HL-60/S4 treated with phorbol 12-myristate 13-acetate at 8.2 ng/mL for 4 days and 3 days (cell line): Measurements from ENCODE around the gene ADGRL3.
"Not testable (repeated sequence)": the region's sequence is repeated elsewhere in the genome, so short reads cannot be mapped to it uniquely, and the experiment has no call there.

Experiments used
- in situ Hi-C: fragments of 300-500 bp; cut with MboI; formaldehyde crosslinking; loops from 2 replicates; pipeline ENCODE4 v1.15.0; 2022; ENCODE audit warnings: low sequenced_read_pairs

The ADGRL3 gene

DNA sequence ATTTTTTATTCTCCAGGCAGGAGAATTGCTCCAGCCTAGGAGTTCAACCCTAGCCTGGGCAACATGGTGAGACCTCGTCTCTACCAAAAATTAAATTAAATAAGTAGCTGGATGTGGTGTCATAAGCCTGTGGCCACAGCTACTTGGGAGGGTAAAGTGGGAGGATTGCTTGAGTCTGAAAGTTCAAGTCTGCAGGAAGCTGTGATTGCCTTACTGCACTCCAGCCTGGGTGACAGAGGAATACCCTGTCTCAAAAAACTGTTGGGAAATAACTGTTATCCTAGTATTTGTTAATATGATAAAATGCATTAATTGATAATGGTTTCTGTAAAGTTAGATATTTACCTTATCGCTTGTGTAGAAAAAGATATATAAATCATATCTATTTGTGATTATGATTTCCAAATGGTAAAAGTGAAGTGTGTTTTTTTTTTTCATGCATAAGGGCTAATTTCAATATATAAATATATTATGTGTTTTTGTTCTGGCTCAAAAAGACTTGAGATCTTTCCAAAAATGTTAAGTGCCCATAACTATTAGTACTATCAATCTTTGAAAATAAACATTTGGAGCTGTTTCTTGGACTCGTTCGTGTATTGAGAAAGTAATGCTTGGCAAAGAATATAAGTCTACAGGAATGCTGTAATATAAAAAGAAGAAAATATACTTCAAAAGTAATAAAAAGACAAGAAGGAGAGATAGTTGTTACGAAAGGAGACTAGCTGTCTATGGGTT is 396.6 kb downstream of the ADGRL3 start:
- in situ Hi-C loops, result no loop called here

DNA sequence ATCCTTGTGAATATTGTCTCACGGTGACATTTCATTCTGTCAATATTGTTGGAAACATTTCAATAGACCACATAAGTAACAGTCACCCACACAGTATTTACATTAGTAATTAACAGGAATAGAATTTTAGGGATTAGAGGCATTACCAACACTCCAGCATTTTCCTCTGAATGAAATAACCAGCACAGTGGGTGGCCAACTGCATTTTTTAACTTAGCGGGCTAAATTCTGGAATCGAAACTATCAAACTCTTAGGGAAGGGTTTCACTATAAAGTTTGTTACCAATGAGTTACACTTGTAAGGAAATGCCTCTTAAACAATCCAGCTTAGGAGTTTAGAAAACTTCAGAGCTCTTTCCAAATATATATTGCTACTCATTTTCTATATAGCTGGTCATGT is 403.0 kb downstream of the ADGRL3 start:
- in situ Hi-C loops, result no loop called here

DNA sequence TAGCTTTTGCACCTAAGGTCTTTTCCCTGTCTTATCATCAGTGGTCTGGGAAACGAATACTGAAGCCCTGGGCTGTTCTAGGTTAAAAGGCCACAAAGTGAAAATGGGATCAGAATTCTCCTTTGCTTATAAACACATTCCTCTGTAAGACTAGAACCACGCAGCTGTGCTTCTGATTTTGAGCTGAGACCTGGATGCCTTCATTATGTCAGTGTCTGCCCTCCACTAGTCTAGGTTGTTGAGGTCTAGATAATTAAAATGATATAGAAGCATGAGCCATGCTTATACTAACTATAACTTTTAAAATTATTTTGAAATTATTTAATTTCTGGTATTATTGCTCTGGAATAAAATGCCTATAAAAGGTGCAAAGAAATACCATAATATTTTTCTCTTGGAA is 403.9 kb downstream of the ADGRL3 start:
- in situ Hi-C loops, result no loop called here

DNA sequence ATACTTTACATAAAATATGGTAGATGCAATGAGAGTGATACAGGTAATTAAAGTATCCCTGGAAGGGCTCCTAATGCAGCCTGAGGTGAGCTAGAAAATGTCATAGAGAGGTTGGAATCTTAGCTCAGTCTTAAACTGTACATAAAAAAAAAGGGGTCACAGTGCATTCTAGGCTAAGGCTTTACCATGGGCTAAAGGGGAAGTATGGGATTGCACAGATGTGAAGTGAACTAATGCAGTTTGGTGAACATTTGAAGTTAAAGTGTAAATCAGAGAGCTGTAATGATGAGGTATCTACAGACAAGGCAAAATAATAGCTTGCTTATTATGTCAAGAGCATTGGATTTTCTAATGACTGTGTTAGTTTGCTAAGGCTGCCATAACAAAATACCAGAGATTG is 405.9 kb downstream of the ADGRL3 start:
- in situ Hi-C loops, result no loop called here

DNA sequence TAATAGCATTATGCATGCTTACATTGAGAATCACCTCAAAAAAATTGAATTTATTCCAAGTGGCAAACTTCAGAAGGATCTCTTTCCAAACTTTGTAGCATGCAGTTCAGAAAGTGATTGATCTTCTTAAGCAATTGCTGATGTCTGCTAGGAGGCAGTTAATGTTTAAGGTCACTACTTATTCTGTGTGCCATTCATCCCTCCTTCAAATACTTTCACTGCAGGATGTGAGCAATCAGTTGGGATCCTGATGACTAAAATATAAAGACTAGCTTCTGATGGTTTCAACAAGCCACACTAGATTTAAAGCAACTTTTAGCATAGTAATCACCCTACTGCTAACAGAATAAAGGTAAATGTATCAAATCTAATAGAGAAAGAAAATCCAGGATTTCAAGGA is 414.1 kb downstream of the ADGRL3 start:
- in situ Hi-C loops, result no loop called here

DNA sequence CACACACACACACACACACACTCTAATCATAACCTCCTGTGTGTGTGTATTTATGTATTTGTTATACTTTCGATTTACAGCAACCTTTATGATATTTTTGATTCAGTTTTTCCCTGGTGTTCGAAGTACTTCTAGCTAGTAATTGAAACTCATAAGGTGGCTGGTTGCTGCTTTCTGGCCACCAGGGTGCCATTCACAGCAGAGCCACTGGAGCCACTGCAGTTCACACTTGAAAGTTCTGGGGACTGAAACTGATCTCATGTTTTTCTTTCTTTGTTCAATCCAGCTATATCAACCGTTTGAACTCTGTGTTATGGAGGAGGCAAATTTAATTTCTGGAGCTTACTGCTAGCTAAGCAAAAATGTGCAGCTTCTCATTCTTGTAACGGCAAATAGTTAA is 419.4 kb downstream of the ADGRL3 start:
- in situ Hi-C loops, result no loop called here

DNA sequence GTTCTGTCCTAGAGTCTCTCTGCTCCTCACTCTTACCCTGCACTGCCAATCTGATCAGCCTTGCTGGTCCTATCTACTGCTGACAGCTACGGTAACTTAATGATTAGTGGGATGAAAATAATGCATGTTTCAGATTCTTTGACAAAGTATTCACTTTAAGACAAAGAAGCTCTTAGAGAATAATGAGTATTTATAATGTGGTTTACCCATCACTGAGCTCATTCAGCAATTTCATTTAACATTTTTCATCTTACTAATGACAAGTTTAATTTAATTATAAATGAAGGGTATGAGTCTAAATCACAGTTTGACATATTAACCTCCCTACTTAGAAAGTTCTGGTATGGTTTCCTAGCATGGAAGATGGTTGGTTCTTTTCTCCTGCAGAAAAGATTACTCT is 428.2 kb downstream of the ADGRL3 start:
- in situ Hi-C loops, result no loop called here

DNA sequence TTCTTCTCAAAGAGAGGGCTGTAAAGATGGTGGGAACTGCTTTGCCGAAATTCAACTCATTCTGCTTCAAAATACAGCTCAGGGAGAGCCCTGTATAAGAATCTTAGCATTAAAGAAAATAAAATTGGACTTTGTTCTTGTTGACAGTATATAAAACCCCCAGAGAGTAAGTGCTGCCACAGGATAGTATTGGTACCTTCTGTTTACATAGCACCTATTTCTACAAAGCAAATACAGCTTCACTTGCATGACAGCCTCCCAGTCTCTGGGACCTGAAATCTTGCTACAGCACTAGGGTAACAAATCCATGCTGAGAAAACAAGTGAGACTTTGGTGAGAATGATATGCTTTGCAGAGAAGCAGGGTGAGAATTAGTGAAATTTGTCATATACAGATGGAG is 428.6 kb downstream of the ADGRL3 start:
- in situ Hi-C loops, result no loop called here

DNA sequence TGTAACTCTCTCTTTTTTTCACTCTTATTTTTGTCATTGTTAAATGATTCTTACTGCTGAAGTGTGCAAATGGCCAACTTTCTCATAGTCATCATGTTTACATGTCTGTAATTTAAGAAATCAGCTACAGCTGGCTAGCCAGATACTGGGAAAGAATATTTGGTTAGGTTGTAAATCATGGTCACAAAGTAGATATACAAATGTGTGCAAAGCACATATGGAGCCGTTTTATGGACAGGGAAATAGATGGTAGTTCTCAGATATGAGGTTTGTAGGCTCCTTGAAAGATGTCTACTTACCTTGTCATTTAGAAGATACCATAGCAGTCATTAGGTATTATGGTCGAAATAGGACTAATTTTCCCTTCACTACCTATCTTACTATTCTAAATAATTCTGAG is 430.4 kb downstream of the ADGRL3 start:
- in situ Hi-C loops, result no loop called here

DNA sequence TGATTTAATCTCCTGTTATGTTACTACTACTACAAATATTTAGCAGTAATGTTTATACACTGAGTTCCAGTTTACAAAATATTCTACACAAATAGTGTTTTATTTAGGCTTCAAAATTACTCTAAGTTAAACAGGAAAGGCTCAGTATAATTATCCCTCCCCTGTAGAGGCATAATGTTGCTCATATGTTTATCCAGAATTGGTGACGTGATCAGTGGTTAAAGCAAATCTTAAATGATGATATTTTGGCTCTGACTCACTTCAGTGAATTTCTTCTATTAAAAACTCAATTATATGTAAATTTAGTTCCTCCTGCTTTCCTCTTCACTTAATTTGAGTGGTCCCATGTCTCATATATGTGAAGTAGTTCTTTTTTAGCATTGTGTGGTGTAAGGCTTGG is 438.5 kb downstream of the ADGRL3 start:
- in situ Hi-C loops, result no loop called here

DNA sequence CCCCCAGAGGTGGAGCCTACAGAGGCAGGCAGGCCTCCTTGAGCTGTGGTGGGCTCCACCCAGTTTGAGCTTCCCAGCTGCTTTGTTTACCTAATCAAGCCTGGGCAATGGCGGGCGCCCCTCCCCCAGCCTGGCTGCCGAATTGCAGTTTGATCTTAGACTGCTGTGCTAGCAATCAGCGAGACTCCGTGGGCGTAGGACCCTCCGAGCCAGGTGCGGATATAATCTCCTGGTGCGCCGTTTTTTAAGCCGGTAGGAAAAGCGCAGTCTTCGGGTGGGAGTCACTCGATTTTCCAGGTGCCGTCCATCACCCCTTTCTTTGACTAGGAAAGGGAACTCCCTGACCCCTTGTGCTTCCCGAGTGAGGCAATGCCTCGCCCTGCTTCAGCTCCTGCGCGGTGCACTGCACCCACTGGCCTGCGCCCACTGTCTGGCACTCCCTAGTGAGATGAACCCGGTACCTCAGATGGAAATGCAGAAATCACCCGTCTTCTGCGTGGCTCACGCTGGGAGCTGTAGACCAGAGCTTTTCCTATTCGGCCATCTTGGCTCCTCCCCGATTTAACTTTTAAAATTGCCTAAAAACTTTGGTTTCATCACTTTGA is 446.7 kb downstream of the ADGRL3 start:
- in situ Hi-C loops, result not testable (repeated sequence)

DNA sequence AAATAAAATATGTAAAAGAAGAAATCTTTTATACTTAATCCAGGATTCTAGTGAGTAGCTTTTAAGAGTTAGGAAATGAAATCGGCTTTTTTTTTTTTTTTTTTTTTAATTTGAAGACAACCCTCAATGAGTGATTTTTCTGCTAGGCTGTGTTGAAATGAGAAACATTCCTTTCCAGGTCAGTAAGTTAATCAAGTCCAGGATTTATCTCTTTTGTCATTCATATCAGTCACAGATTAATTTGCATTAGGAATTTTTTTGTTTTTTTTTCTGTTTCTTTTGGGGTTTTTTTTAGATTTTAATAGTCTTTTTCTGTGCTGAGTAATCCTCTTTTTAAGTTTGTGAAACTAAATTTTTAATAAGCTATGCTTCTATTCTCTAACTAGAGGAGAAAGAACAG is 448.1 kb downstream of the ADGRL3 start:
- in situ Hi-C loops, result no loop called here

DNA sequence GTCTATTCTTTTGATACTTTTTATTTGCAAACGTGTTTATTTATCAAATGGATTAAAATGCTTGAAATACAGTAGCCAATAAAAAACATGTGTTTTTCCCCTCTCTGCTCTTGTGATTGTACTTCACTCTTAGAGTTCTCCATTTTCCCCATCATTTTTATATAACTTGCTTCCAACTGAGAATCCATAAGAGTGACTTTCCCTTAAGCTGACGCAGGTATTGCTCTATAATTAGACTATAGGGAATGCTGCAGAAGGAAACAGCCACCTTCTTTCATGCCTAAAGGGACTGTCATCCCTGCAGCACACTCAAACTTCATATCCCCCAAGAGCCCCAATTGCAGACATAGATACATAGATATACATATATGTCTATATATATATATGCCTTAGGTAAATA is 456.9 kb downstream of the ADGRL3 start:
- in situ Hi-C loops, result no loop called here

DNA sequence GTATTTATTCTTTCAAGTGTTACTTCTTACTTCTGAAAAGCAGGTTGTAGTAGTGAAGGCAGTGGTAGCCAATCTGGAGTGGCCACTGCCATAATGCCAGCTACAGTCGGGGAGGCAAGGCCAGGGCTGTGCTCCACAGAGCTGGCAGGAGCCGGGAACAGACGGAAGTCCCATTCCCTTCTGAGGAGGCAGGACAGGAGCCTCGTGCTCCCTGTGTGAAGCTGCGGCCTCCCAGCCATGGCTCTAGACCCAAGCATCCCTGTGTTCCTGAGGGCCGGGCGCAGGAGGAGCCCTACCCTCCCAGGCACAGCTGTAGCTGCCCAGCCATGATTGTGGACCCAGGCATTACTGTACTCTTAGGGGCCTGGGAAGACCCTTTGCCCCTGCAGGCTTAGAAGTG is 461.8 kb downstream of the ADGRL3 start:
- in situ Hi-C loops, result no loop called here

DNA sequence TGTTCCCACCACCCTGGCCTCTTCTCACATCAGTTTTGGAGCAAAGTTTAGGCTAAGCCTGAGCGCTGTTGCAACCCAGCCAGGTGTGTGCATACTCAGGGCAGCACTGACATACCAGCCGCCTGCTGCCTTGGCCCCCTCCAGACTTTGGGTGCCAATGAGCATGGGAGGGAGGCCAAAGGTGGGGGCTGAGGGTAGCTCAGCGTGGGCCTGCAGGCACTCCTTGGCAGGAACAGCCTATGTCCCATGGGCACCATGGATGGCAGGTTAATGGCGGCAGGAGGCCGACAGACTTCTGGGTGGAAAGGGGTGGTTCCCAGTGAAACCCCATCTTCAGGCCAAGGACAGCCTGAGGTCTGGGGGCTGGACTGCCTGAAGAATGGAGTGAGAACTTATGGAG is 462.2 kb downstream of the ADGRL3 start:
- in situ Hi-C loops, result no loop called here

DNA sequence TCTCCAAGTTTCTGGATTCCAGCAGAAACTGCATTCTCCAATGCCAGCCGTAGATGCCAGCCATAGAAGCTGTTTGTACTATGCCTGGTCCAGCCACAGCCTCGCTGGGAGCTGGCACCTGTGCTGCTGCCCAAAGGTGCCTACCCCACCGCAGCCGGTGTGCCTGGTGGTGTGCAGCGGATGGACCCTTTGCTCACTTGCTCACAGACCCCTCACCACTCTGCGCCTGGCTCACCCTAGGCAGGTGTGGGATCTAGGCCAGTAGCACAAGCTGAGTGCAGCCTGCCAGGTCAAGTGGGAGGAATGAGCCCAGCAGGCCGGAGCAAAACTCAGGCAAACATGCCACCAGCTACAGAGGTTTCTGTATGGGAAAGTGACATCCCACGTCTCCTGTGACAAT is 463.2 kb downstream of the ADGRL3 start:
- in situ Hi-C loops, result no loop called here

DNA sequence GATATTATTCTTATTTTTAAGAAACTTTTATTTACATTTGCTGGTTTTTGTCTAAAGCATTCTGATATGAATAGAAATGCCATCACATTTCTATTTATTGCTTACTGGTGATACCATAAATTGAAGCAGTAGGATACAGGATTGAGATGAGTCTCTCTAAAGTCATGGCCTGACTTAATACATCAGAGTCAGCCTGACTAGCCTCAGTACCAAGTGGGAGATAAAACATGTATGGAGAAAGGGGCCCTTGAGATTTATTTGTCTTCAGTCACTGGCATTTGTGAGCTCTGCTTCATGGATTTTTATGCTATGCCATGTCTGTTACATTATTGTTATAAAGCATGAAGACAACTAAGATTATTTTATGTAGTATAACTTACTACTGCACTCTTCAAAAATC is 465.5 kb downstream of the ADGRL3 start:
- in situ Hi-C loops, result no loop called here

DNA sequence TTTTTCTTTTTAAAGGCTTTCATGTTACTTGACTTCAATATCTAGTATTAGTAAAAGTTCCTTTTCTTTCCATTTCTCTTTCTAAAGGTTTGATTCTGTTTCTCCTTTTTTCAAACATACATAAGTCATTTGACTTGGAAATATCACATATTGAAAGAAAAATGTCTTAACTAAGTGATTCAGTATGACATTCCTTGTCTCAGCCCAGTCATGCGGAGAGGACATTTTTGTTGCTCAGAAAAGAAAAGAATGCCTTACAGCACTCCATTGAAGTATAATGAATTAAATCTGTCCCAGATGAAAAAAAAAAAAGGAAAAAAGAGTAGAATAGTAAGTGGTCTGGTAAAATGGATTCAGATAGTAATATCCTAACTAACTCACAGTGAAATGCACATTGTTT is 466.1 kb downstream of the ADGRL3 start:
- in situ Hi-C loops, result no loop called here

DNA sequence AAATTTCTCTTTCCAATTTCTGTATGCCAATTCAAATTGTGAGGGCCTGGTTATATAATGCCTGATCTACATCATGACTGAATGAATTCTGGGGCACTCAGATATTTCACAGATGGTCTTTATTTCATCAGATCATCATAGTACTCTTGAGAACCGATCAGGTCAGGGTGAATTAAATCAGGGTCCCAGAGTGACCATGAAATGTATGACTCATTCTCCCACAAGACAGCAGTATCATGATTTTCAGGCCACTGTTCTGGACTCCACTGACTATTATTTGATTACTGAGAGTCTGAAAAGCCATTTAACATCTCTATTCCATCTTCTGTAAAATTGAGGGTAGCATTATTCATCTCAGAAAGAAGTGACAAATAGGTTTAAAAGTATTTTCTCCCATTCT is 471.5 kb downstream of the ADGRL3 start:
- in situ Hi-C loops, result no loop called here

DNA sequence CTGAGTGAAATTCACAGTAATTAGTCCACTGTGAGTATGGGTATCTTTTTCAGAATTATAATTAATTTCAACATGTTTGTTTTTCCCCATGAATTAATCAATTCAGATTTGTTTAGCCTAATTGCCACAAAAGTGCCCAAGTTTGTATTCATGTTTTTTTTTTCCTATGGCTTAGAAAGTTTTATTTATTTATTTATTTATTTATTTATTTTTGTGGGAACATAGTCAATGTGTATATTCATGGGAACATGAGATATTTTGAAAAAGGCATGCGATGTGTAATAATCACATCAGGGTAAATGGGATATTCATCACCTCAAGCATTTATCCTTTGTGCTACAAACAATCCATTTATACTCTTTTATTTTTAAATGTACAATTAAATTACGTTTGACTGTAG is 475.3 kb downstream of the ADGRL3 start:
- in situ Hi-C loops, result no loop called here

DNA sequence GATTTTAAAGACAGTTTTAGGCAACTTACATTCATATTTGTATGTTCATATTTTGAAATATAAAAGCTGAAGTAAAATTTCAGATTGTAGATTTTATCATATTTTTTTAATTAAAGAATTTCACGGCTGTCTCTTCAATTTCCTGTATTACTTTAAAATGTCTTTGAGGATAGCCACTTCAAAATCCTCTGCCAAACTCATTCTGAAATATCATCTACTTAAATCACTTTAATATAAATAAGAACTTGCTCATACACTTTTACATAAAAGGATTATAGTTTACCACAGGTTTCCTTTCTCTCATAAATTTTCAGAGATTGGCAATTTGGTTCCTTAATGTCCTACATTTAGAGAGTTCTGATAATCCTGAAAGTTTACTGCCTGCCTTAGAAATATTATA is 478.2 kb downstream of the ADGRL3 start:
- in situ Hi-C loops, result no loop called here

DNA sequence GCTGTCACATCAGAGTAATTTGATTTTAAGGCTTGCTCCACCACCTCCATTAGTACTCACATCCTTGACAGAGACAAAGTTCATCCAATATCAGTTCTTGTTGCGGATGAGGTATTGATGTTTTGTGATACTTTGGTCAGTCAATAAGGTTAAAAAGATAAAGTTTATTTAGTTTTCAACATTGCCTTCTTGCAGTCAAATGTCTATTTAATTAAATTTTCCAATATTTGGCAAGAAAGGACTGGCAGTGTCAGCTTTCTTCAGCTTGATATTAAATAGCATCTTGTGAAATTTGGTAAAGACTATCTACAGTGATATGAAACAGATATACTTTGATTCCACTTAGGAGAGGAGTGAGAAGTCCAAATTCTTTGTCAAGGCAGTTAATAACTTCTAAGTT is 493.4 kb downstream of the ADGRL3 start:
- in situ Hi-C loops, result no loop called here

DNA sequence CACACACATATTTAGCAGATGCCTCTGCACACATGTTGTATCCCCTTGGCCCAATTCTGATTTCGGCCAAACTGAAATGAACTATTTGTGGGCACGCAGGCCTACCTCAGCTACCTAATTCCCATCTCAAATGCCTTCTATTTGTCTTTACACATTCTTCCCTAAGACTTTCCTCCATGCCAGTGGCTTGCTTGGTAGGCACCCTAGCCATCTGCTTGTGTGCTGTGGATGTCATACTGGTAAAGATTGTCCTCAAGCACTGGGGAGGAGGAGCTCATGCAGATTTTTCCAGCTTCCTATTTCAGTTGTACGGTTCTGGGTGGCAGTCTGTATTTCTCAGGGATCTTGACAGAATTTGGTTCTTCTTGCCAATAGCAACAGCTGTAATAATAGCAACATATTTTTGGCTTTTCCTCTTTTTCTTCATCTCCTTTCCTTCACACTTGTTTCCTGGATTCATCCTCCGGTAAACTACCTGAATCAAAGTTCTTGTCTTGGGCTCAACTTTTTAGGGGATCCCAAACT is 514.3 kb downstream of the ADGRL3 start:
- in situ Hi-C loops, result no loop called here
